GM18861 (cell line): ENCODE measurements around the gene FCER1G.

Source experiments
- ATAC-seq: cut with Tn5 transposase; IDR thresholded peaks from one replicate; pipeline ENCODE4 v1.9.1; 2021; ENCODE audit not compliant: unreplicated experiment

FCER1G gene

GRCh38 chr1:161215076-161215475 lies at the start of gene FCER1G:
Gene FCER1G, plus strand, starts transcription at chr1:161215295. Its CDS starts 27 bp downstream, at chr1:161215322.
- no peak for ATAC-seq

DNA sequence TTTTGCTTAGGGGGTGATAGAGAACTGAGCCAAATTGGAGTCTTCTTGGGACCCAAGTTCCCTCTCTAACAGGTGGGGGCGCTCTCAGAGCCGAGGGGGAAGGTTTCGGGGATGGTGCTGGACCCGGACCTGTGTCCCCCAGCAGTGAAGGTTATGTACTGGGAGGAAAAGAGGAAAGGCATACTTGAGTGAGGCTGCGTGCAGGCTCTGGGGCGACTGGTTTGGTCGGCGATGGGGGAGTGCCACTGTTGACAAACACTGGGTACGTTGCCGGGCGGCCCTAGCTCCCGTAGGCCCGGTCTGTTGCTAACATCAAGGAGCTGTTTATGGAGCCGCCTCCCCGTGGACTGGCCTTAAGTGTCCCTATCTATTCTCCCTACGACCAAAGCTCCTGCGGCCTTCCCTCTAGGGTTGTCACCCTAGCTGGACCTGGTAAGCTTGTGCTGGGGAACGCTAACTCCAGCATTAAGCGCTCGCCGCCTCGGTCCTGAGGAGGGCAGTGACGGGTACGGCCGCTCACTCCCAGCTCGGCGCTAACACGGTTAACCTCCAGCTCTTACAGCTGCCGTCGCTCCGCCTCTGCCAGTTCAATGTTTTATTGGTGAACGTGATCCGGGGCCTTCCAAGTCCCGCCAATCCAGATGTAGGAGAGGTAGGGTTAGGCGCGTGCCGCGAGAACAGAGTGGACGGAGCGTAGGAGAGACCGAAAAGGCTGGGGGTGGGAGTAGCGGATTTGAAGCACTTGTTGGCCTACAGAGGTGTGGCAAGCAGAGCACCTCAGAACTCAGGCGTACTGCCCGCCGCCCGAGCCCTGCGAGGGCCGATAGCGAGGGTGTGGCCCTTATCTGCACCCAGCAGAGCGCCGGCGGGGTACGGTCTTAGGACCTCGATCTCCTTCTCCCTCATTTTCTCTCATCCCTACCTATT lies 49.1 kb upstream of the FCER1G start, which contains the start of gene PPOX:
PPOX (plus strand) TSS at position 685 of the 927 bp plus-strand sequence. CDS start 422 bp downstream, outside the sequence.
- ATAC-seq, result peak; percentile 92

DNA sequence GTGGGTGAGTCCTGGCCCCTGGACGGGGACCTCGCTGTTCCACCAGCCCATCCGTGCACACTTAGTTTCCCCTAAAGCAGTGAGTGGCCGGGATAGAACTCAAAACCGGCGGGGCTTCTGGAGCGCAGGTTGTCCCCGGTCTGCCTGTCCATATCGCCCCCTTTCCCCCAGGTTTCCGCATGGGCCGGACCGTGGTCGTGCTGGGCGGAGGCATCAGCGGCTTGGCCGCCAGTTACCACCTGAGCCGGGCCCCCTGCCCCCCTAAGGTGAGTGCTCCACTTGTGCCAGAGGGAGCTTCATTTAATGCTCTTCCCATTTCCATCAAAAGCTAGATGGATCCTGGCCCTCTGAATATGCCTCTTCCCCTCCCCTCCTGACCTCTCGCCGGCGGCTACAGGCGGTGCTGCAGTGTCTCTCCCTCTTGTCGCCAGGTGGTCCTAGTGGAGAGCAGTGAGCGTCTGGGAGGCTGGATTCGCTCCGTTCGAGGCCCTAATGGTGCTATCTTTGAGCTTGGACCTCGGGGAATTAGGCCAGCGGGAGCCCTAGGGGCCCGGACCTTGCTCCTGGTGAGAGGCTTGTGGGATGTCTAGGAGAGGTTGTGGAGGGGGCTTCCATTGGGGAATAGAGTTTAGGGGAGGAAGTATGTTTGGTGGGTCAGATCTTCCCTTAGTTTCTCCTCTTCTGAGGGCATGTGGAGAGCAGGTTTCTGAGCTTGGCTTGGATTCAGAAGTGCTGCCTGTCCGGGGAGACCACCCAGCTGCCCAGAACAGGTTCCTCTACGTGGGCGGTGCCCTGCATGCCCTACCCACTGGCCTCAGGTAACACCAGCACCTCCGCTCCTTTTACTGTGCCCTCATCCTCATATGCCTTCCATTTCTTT lies 48.2 kb upstream of the FCER1G start:
- no peak for ATAC-seq

DNA sequence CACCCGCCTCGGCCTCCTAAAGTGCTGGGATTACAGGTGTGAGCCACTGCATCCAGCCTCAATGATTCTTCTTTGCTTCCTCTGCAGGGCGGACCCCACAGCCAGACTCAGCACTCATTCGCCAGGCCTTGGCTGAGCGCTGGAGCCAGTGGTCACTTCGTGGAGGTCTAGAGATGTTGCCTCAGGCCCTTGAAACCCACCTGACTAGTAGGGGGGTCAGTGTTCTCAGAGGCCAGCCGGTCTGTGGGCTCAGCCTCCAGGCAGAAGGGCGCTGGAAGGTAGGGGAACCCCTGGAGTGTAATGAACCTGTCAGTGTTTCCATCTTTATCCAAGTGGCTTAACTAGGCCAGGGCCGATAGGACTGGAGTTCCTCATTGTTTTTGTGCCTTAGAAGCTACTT lies 46.2 kb upstream of the FCER1G start:
- no peak for ATAC-seq

DNA sequence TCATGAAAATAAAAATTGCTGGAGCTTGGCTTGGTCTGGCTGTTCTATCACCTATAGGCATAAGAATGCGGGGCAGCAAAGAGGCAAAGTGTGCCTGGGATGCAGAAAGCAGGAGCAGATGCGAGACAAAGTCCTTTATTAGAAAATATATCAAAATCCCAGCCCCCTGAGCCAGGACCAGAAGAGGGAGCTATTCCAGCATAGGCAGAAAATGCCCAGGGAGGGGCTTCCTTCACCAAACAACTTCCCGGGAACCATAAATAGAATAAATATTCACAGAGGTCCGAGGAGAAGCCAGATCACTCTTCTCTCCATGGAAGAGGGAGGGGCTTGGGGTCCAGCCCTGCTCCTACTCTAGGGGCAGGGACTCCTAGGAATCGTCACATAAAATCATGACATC lies 43.9 kb upstream of the FCER1G start:
- ATAC-seq, result no peak

DNA sequence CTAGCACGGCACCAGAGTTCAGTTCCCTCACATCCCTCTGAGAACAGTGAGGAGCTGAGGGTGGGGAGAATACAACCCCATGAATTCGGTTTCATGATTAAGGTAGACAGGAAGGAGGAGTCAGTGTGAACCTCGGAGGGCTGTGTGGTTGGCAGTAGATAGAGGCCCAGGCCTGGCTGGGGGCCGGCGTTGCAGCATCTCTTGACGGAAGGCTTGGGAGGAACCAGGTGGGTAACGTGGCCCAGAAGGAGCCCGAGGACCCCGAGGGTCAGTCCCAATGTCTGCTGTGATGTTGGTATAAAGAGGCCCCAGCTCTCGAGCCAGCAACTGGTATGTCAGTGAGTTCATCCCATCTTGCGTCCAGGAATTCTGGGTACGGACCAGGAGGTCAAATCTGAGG lies 43.4 kb upstream of the FCER1G start:
- ATAC-seq, result no peak

GRCh38 chr1:161172349-161172748 lies 42.7 kb upstream of the FCER1G start:
- no peak for ATAC-seq

- ATAC-seq, result no peak
Measured at GRCh38 chr1:161172776-161173376, 42.2 kb upstream of the FCER1G start.

DNA sequence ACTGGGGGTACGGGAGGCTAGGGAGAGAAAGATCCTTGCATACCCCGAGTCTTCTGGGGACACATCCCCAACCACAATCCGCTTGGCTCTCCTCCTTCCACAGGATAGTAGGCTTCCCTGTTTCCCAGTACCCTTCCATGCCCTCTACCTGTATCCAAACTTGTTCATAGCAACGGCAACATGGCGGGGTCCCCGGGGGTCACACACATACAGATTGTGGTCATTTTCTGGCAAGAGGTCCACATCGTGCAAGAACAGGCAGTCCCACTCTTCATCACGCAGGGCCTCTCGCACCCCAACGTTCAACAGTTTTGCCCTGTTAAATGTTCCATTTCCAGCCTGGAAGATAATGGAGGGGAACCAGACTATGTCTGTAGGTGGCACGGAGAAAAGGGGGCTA lies 41.4 kb upstream of the FCER1G start:
- ATAC-seq, result no peak

DNA sequence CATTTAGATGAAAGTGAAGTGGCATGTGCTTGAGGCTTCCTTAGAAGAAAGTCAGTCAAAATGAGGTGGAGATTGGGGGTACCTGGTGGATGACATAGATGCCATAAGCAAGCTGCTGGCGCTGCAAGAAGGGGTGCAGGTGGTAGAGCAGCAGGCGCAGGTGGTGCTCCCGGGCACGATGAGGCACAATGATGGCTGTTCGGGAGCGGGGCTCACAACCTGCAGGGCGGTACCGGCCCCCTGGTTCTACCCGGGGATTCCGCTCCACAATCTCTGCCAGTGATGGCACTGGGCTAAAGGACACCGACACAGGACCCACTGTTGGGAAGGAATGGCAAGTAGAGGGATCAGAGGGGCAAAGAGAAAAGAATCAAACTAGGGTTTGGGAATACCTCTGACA lies 40.2 kb upstream of the FCER1G start:
- no peak for ATAC-seq

GRCh38 chr1:161175771-161176453 lies 39.2 kb upstream of the FCER1G start:
- ATAC-seq, result no peak

DNA sequence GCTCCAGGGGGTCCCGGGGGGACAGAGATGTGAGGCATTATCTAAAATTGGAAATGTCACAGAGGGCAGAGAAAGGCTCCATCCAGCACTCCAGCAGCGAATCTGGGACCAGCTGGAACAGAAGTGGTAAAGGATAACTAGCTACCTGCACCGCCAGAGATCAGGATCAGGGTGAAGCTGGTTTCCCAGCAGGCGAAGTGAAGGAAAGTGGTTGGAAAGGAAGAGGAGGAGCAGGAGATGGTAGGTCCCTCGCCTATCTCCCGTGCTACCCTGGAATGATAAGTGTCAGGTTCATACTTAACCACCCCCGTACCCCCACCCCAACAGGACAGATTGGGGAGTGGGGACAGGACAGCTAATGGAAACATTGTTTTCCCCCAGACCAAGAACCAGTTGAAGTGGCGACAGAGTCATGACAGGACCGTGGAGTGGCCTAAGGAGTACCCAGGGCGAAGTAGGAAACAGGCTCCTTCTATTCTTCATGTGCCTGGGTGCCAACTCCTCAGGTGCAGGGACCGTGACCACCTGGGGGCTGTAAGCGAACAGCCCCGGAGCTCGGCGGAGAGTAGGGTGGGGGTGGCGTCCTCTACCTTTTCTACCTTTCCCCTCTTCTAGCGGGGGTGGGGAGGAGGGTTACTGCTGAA lies 38.5 kb upstream of the FCER1G start:
- ATAC-seq, result no peak

DNA sequence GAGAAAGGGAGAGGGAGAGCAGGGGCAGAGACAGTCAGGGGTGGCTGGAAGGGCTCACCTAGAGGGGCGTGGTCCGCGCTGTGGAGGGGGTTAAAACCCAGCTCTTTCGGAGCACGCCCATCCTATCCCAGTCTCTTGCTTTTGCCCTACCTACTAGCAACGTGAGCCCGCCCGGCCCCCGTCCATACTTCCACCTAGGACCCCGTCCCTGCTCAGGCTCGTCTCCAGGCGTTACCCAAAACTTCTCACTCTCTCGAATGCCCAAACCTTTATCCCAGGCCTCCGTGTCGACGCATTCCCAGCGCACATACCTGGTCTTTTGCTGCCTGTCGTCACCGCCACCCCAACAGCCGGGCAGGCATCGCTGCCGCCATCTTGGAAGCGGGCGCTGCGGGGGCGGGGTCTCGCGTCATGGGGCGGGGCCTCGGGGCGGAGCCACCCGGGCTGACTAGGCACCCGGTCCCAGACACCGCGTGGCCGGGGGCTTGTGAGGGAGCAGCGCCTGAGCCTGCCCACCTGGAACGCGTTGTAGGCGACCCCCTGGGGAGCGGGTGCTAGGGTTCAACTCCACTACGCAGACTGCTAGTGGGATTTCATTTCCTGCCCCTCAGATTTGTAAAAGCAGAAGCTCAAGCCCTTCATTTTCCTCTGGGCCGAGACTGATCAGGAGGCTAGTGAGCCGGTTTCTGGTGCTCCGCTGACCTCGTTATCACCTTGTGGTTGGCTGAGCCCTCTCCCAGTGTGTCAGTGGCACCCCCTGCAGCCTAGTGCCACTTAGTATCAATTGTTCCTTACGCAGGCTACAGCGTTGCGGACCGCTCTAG lies 37.8 kb upstream of the FCER1G start, which contains the start of gene B4GALT3:
B4GALT3 (minus strand) TSS at position 396 of the 824 bp plus-strand sequence. CDS start 1,447 bp downstream, outside the sequence.
- ATAC-seq, result peak; percentile 56

GRCh38 chr1:161177936-161178244 lies 37.2 kb upstream of the FCER1G start:
- no peak for ATAC-seq

DNA sequence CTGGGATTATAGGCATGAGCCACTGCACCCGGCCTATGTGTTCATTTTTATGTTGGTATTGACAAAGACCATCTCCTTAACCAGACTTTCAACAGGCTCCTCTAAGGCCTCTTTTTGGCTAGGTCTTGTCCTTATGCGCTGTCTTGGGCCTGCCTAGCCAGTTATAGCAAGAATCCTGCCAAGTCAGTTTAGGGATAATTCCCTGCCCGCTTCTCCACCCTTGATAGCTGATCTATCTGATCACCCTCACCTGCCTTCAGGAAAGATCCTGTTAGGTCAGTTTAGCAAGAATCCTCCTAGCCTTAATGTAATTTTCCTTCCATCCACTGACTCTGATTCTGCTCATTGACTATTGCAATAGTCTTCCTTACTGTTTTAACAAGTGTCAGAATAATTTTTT lies 35.4 kb upstream of the FCER1G start:
- no peak for ATAC-seq

DNA sequence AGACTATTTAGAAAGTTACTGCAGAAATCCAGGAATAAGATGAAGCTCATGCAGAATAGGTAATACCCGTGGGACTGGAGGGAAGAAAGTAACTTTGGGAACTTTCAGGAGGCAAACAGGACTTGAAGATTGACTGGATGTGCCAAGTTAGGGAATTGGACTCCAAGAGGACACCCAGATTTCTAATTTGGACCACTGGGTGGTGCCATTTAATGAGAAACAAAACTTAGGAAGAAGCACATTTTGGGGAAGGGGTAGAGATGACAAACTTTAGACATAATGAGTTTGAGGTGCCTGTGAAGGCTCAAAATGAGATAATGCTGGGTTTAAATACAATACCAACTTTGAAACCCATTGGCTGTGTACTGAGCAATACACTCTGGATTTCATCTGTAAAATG lies 34.5 kb upstream of the FCER1G start:
- no peak for ATAC-seq

DNA sequence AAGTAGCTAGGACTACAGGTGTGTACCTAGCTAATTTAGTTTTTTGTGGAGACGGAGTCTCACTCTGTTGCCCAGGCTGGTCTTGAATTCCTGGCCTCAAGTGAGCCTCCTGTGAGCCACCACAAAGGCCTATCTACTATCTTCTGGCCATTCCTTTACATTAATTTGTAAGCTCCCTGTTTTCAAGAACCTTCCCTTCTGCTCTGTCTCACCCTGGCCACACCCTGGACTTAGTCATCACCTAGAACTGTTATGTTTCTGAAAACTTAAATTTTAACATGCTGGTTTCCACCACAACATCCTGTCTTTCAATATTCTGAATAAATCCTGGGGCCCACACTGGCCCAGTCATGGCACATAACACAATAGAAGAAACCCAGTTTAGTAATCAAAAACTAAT lies 32.9 kb upstream of the FCER1G start:
- ATAC-seq, result peak; percentile 46

GRCh38 chr1:161185282-161185682 lies 29.8 kb upstream of the FCER1G start:
- ATAC-seq, result peak; percentile 74

GRCh38 chr1:161185732-161186311 lies 29.3 kb upstream of the FCER1G start:
- ATAC-seq, result peak; percentile 27
